ENCODE results near the gene IP6K2. TPM values are rescaled to one million over a fixed set of nuclear protein-coding genes. Genes with fewer than 3 reads are reported as not detected.
A peak's percentile ranks its signal among the peaks of the same experiment; 100 is the strongest.

Gene IP6K2
- total and polyA plus RNA-seq, 2 donors from 2014 or later: 69.4 to 112 TPM

DNA sequence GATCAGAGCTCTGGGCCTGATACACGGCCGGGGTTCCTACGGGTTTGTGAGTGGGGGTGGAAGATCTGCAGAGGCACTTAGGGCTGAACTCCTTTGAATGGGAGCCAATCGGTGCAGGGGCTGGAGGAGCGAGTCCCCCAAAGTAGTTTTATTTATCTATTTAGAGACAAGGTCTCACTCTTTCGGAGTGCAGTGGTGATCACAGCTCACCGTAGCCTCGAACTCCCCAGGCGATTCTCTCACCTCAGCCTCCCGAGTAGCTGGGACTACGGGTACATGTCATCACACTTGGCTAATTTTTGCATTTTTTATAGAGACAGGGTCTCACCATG lies 52.7 kb downstream of the IP6K2 start:
- peak overlapping the region in 1 of 3 donors; percentile 57 for H3K4me3 ChIP-seq (ENCODE audit: low read length in 3 of 3)
- no peak for FAIRE-seq

DNA sequence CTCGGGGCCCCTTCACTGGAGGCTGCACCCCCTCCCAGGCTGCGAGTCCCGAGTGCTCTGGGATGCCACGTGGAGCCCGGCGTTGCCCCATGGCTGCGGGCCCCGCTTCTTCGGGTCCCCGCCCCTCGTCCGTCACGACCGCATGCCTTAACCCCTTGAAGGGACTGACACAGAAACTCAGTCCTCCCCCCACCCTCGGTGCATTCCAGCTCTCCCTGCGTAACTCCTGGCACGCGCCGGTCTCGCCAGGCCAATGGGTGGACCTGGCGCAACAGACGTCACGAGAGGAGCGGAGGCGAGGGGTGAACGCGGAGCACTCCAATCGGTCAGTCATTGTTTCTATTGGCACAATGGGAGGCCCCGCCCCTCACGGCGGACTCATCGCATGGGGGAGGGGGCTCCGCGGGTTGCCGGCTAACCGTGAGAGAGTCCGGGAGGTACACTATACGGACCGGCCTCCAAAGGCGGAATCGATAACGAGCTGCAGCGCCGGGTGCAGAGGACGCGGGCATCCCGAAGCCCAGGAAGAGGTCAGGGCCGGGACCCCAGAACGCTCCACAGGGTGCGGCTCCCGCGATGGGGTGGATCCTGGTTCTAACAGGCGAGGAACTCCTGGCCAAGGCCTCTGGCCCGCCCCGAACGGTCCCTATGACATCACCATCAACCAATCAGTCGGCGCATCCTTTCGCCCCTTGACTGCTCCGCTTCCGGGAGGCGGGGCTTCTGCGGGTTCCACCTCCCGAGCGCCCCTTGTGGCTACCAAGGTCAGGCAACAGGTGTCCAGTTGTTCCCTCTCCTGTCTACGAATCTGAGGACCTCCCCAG lies 53.3 kb downstream of the IP6K2 start:
- no peak for FAIRE-seq
- H3K4me3 ChIP-seq (ENCODE audit: low read length in 3 of 3): peak overlapping the region; percentile 11 to 57 (median 56)
- H3K27me3 ChIP-seq (ENCODE audit: control insufficient read depth, insufficient read depth, low read length): no peaks in the 10 kb centered on the region

More for the DNA sequence above, 52.7 kb downstream of the IP6K2 start:
- intact Hi-C loops (cut with DNase I): no loop called here
- Histone ChIP-seq H3K27ac (ENCODE audit: low read depth in 2 of 2, low read length in 2 of 2) (no peak overlapping the region), H3K9me3 (ENCODE audit: control insufficient read depth in 2 of 3, insufficient read depth in 1 of 3, low read length in 3 of 3) (no peaks in the 10 kb centered on the region), H3K27me3 (ENCODE audit: control insufficient read depth, insufficient read depth, low read length) (no peaks in the 10 kb centered on the region), H3K4me1 (ENCODE audit: control insufficient read depth in 2 of 3, insufficient read depth in 2 of 3, low read depth in 1 of 3, low read length in 3 of 3) (peaks cover 0 to 9% (median 0%) of the 10 kb centered on the region in 3 donors), H3K9ac (ENCODE audit: low read length in 3 of 3) (no peak overlapping the region), H3K36me3 (ENCODE audit: control insufficient read depth in 2 of 3, insufficient read depth in 3 of 3, low read length in 3 of 3) (no peaks in the 10 kb centered on the region)
- TF ChIP-seq, protein P1, sequence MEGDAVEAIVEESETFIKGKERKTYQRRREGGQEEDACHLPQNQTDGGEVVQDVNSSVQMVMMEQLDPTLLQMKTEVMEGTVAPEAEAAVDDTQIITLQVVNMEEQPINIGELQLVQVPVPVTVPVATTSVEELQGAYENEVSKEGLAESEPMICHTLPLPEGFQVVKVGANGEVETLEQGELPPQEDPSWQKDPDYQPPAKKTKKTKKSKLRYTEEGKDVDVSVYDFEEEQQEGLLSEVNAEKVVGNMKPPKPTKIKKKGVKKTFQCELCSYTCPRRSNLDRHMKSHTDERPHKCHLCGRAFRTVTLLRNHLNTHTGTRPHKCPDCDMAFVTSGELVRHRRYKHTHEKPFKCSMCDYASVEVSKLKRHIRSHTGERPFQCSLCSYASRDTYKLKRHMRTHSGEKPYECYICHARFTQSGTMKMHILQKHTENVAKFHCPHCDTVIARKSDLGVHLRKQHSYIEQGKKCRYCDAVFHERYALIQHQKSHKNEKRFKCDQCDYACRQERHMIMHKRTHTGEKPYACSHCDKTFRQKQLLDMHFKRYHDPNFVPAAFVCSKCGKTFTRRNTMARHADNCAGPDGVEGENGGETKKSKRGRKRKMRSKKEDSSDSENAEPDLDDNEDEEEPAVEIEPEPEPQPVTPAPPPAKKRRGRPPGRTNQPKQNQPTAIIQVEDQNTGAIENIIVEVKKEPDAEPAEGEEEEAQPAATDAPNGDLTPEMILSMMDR (IDR thresholded peaks at IDR 0.05; ENCODE audit: borderline replicate concordance, extremely low read depth, insufficient read depth): no peak
- DNase-seq: no peak

DNA sequence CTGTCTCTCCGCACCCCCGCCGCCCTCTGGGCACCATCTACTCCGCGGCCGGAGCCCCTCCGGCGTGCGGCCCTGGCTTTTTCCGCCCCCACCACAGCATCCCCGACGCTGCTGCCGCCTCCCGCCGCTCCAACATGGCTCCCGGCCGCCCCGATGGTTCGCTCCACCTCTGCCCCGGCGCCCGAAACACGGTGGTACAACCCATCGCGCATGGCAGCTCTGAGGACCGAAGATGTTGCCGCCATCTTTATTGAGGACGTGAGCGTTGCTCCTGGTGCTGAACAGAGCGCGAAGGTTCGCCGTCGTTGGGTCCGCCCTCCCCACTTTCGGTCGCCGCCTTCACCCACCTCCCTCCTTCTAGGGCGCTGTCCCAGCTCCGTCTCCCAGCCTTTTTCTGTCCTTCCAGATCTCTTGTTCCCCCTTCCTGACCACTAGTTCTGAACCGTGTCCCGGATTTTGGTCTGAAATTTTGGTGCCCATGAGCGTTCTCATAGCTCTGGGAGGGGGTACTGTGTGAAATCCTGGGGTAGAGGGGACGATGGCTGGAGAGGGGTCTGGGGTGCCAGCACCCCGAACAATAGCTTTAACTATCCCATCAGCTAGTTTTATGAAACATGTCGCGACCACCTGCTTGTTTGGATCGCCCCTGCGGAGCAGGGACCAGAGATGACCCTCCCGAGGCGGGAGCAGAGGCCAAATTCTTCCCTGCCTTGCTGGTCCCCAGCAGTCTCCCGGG lies 54.1 kb downstream of the IP6K2 start, which contains the start of gene CELSR3:
Gene CELSR3, minus strand, starts transcription at position 134 of the 736 bp plus-strand sequence. CDS start 252 bp downstream, outside the sequence.
- Histone ChIP-seq H3K4me3 (ENCODE audit: low read length in 3 of 3) (peak within 1 kb of the TSS; percentile 11 to 57 (median 56)), H3K9me3 (ENCODE audit: control insufficient read depth in 2 of 3, insufficient read depth in 1 of 3, low read length in 3 of 3) (no peaks in the 10 kb centered on the region), H3K36me3 (ENCODE audit: control insufficient read depth in 2 of 3, insufficient read depth in 3 of 3, low read length in 3 of 3) (no peaks in the 10 kb centered on the region), H3K4me1 (ENCODE audit: control insufficient read depth in 2 of 3, insufficient read depth in 2 of 3, low read depth in 1 of 3, low read length in 3 of 3) (peaks cover 0 to 9% (median 0%) of the 10 kb centered on the region in 3 donors), H3K27ac (ENCODE audit: low read depth in 2 of 2, low read length in 2 of 2) (peak within 1 kb of the TSS; percentile 55 to 76), H3K27me3 (ENCODE audit: control insufficient read depth, insufficient read depth, low read length) (no peaks in the 10 kb centered on the region), H3K9ac (ENCODE audit: low read length in 3 of 3) (peak within 1 kb of the TSS; percentile 27 to 80 (median 45))
- FAIRE-seq: no peak
- TF ChIP-seq, protein P1 (IDR thresholded peaks at IDR 0.05; ENCODE audit: borderline replicate concordance, extremely low read depth, insufficient read depth): no peak
- intact Hi-C loops (cut with DNase I): no loop called here
- DNase-seq: peak; percentile 86 to 93 (median 89)

More for the DNA sequence above, 53.3 kb downstream of the IP6K2 start:
- peak; percentile 98 for DNase-seq
- H3K27ac ChIP-seq (ENCODE audit: low read depth in 2 of 2, low read length in 2 of 2): peak overlapping the region; percentile 55 to 76
- peak overlapping the region in 2 of 3 donors; percentile 27 to 80 for H3K9ac ChIP-seq (ENCODE audit: low read length in 3 of 3)
- TF ChIP-seq, protein P1 (IDR thresholded peaks at IDR 0.05; ENCODE audit: borderline replicate concordance, extremely low read depth, insufficient read depth): peak; percentile 42
- H3K36me3 ChIP-seq (ENCODE audit: control insufficient read depth in 2 of 3, insufficient read depth in 3 of 3, low read length in 3 of 3): no peaks in the 10 kb centered on the region
- no peaks in the 10 kb centered on the region for H3K9me3 ChIP-seq (ENCODE audit: control insufficient read depth in 2 of 3, insufficient read depth in 1 of 3, low read length in 3 of 3)
- intact Hi-C loops (cut with DNase I): no loop called here
- peaks cover 0 to 9% (median 0%) of the 10 kb centered on the region in 3 donors for H3K4me1 ChIP-seq (ENCODE audit: control insufficient read depth in 2 of 3, insufficient read depth in 2 of 3, low read depth in 1 of 3, low read length in 3 of 3)

Data from kidney (tissue), 14 donors.